ENCODE results near the gene CD101. TPM values are rescaled to one million over a fixed set of nuclear protein-coding genes. Genes with fewer than 3 reads are reported as not detected.

The CD101 gene
- total and polyA plus RNA-seq, 2 experiments from 2014 or later = 0.43 to 0.92 TPM

DNA sequence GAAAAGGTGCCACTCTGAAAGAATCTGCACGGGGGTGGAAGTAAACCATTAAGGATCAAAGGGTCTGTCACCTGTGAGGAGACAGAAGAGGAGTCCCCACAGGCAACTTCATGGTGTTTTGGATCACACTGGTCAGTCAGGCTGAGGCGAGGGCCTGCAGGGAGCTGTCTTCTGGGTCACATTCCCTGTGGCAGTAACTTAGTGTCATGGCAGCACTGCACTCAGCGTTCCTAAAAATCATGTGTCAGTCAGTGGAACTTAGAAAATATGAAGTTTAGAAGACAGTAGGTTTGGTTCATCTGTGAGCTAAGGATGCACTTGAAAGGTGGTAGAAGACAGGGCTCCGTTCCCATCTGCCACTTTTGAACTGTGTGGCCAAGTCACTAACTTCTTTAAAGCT lies 43.5 kb upstream of the CD101 start:
- no peaks in the 10 kb centered on the region for H3K27me3 ChIP-seq

GRCh38 chr1:116958977-116959376 lies 42.6 kb upstream of the CD101 start:
- Histone ChIP-seq H3K9me3 (ENCODE audit: low read depth) (no peaks in the 10 kb centered on the region), H3K27ac (no peak overlapping the region), H3K27me3 (no peaks in the 10 kb centered on the region), H3K36me3 (peaks cover 12% of the 10 kb centered on the region), H3K4me3 (no peak overlapping the region), H3K4me1 (ENCODE audit: low read depth) (peaks cover 18% of the 10 kb centered on the region)
- TF ChIP-seq CTCF (IDR thresholded peaks at IDR 0.05; ENCODE audit: low read depth, low read length) = no peak
- no peak for DNase-seq (ENCODE audit: low read depth in 1 of 2, low spot score in 1 of 2)

More for the DNA sequence above, 43.5 kb upstream of the CD101 start:
- no peak overlapping the region for H3K27ac ChIP-seq
- peaks cover 18% of the 10 kb centered on the region for H3K4me1 ChIP-seq (ENCODE audit: low read depth)
- peaks cover 12% of the 10 kb centered on the region for H3K36me3 ChIP-seq
- no peak for DNase-seq (ENCODE audit: low read depth in 1 of 2, low spot score in 1 of 2)
- no peak for TF ChIP-seq CTCF (IDR thresholded peaks at IDR 0.05; ENCODE audit: low read depth, low read length)
- no peak overlapping the region for H3K4me3 ChIP-seq
- H3K9me3 ChIP-seq (ENCODE audit: low read depth) = no peaks in the 10 kb centered on the region

- no peak overlapping the region for H3K27ac ChIP-seq
- no peaks in the 10 kb centered on the region for H3K27me3 ChIP-seq
- H3K9me3 ChIP-seq (ENCODE audit: low read depth) = no peaks in the 10 kb centered on the region
- peaks cover 12% of the 10 kb centered on the region for H3K36me3 ChIP-seq
- H3K4me1 ChIP-seq (ENCODE audit: low read depth) = peaks cover 14% of the 10 kb centered on the region
- TF ChIP-seq CTCF (IDR thresholded peaks at IDR 0.05; ENCODE audit: low read depth, low read length) = no peak
- DNase-seq (ENCODE audit: low read depth in 1 of 2, low spot score in 1 of 2) = no peak
- H3K4me3 ChIP-seq = no peak overlapping the region
Measured at GRCh38 chr1:116961606-116962005, 40.0 kb upstream of the CD101 start.

DNA sequence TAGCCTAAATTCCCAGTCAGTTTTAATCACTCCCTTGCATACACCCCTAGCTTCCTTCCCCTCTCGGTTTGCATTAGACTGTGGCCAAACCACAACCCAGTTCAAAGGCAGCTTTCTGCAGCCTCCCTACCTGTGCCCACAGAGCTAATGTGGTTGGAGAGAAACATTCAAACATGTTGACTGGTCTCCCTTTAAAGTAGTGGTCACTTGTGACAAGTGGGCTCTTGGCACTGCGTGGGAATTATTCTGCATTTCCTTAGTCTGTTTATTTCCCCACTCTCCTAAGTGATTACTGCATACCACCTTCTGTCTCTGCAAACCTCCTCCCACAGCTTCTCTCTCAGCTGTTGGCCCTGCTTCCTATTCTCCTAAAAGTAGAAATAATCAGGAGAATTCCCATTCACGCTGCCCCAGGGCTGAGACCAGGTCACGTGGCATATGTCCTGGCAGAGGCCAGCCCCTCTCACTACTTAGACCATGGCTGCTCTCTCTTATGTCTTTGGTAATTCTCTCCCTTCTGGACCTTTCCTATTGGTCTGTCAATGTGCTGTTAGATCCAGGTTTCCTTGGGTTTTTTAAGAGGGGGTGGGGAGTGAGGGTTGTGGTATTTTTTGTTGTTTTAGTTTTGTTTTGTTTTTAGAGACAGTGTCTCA lies 38.4 kb upstream of the CD101 start:
- Histone ChIP-seq H3K9me3 (ENCODE audit: low read depth) (no peaks in the 10 kb centered on the region), H3K36me3 (peaks cover 22% of the 10 kb centered on the region), H3K4me1 (ENCODE audit: low read depth) (peaks cover 2% of the 10 kb centered on the region), H3K27me3 (no peaks in the 10 kb centered on the region), H3K27ac (no peak overlapping the region), H3K4me3 (no peak overlapping the region)
- no peak for DNase-seq (ENCODE audit: low read depth in 1 of 2, low spot score in 1 of 2)
- no peak for TF ChIP-seq CTCF (IDR thresholded peaks at IDR 0.05; ENCODE audit: low read depth, low read length)

DNA sequence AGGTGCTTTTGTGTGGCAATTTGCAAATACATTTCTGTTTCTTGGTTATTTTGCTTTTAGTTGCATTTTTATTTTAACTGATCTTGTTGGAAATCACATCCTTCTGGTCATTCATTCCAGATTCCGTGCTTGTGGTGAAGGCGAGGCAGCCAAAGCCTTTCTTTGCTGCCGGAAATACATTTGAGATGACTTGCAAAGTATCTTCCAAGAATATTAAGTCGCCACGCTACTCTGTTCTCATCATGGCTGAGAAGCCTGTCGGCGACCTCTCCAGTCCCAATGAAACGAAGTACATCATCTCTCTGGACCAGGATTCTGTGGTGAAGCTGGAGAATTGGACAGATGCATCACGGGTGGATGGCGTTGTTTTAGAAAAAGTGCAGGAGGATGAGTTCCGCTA lies 34.8 kb upstream of the CD101 start:
- Histone ChIP-seq H3K4me1 (ENCODE audit: low read depth) (no peaks in the 10 kb centered on the region), H3K27ac (no peak overlapping the region), H3K9me3 (ENCODE audit: low read depth) (no peaks in the 10 kb centered on the region), H3K27me3 (no peaks in the 10 kb centered on the region), H3K36me3 (peaks cover 28% of the 10 kb centered on the region), H3K4me3 (no peak overlapping the region)
- no peak for TF ChIP-seq CTCF (IDR thresholded peaks at IDR 0.05; ENCODE audit: low read depth, low read length)
- no peak for DNase-seq (ENCODE audit: low read depth in 1 of 2, low spot score in 1 of 2)
